GM18868 (cell line): ENCODE data around the gene PPTC7.

ENCODE experiments used
- ATAC-seq: cut with Tn5 transposase; IDR thresholded peaks from one replicate; pipeline ENCODE4 v1.9.1; 2021; ENCODE audit warnings: mild to moderate bottlenecking, moderate library complexity; ENCODE audit not compliant: unreplicated experiment

Gene PPTC7

GRCh38 chr12:110498984-110499706 lies 84.0 kb downstream of the PPTC7 start:
- ATAC-seq = no peak
